IPS-NIHi7 (cell line): Measurements from ENCODE around the gene ZNF506.
"Not testable (repeated sequence)": the region's sequence is repeated elsewhere in the genome, so short reads cannot be mapped to it uniquely, and the experiment has no call there.

Experiments
- DNase-seq: peaks from one replicate; pipeline ENCODE4 v3.0.0; 2012; ENCODE audit warnings: mixed read lengths; ENCODE audit errors: extremely low spot score

ZNF506 gene

DNA sequence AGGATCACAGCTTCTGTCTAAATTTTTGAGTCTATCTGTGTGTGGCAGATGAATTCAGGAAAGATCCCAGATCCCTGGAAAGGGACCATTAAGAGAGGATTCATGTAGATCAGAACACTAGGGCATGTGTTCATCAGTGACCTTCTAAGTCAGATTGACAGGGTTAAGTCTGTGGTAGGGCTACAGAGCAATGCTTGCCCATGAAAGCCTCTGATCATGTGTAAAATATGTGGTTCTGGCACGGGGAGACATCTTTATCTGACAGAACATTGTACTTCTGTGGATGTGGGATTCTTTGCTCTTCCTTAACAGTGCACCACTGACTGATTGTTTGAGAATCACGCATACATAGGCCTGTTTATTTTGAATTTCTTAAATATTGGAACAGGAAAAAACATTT, 42.9 kb downstream of the ZNF506 start:
- DNase-seq: no peak

DNA sequence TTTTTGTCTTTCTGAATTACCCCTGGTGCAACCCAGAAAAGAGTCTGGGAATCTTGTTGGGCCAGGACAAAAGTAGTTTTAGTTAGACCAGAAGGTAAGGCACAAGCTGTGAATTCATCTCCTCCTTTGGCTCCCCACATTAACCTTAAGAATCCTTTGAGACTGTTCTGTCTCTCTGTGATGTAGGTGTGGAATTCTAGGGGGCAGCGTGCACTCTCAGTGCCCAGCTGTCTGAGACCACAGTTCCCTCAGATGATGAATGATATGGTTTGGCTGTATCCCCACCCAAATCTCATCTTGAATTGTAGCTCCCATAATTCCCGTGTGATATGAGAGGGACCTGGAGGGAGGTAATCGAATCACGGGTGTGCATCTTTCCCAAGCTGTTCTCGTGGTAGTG, 43.9 kb downstream of the ZNF506 start:
- DNase-seq: no peak

DNA sequence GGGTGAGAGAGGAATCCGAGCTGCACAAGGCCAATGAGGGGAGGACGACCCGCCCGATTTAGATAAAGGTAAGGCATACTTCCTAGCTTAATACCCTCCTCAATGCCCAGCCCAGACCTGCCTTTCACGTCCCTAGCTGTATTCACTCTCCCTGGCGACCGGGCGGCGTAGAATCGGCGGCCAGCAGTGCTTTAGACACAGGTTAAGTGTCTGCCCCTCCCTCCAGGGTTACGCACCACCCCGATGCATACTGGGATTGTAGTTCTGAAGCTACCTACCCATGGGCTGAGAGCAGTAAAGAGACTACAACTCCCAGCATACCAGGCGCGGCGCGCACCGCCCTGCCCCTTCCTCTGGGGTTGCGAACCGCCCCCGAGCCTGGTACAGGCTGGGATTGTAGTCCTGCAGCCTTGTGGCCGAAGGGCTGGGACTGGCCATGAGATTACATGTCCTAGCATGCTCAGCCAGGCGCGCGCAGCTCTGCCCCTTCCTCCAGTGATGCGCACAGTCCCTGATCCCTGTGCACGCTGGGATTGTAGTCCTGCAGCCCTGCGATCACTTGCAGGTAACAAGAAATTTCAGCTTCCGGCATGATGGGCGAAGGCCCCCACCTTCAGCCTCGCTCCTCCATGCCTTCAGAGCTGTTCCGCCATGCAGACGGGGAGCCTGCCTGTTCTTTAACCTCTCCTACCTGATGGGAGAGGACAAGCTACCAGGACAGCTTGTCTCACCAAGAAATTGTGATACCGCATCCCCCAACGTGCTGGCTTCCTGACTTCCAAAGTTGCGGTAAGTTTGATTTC, 45.1 kb downstream of the ZNF506 start:
- peak; percentile 96 for DNase-seq

DNA sequence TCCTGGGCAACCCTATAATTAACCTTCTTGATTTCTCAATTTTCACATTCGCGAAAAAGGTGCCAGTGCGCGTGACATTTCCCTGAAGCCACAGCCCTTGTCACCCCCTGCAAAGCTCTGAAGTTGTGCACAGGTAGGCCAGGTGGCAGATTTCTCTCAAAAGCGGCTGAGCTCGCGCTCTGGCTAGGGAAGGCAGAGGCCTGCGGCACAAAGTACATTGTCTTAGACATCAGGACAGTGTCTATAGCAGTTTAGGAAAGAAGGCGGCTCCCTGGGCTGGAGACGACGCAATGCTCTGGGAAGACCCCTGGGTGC, 45.7 kb downstream of the ZNF506 start:
- DNase-seq: no peak

DNA sequence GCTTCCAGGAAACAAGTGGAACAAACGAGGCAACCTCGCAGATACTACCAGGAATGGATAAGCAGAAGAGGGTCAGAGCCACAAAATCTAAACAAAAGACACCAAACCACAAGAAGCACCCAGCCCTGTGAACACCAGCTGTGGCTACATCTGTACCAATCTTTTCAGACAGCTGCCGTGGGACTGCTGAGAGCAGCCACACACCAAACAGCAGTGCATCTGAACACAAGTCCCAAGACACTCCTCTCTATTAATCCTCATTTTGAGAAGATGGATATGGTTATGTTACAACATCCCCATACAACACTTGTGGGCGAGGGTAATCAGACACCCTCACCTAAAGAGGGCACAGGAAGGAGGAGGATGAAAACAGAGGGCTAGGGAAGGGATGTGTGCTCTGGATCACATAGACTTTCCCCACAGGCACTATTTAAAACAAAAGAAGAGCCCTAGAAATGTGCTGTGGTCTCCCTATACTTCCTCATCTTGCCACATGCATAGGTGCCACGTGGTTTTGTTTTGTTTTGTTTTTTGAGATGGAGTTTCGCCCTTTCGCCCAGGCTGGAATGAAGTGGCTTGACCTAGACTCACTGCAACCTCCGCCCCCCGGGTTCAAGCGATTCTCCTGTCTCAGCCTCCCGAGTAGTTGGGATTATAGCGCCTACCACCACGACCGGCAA, 47.1 kb downstream of the ZNF506 start:
- DNase-seq: no peak

DNA sequence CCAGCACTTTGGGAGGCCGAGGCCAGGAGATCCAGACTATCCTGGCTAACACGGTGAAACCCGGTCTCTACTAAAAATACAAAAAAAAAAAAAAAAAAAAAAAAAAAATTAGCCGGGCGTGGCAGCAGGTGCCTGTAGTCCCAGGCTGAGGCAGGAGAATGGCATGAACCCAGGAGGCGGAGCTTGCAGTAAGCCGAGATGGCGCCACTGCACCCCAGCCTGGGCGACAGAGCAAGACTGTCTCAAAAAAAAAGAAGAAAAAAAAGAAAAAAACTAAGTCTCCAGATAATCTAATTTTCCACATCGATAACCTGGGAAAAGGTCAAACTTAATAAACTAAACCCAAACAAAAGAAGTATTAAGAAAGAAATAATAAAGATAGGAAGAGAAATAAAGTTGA, 49.6 kb downstream of the ZNF506 start:
- DNase-seq: not testable (repeated sequence)

DNA sequence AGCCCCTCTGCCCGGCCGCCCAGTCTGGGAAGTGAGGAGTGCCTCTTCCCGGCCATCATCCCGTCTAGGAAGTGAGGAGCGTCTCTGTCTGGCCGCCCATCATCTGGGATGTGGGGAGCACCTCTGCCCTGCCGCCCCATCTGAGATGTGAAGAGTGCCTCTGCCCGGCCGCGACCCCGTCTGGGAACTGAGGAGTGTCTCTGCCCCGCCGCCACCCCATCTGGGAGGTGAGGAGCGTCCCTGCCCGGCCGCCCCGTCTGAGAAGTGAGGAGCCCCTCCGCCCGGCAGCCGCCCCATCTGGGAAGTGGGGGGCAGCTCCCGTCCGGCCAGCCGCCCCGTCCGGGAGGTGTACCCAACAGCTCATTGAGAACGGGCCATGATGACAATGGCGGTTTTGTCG, 51.6 kb downstream of the ZNF506 start:
- not testable (repeated sequence) for DNase-seq

DNA sequence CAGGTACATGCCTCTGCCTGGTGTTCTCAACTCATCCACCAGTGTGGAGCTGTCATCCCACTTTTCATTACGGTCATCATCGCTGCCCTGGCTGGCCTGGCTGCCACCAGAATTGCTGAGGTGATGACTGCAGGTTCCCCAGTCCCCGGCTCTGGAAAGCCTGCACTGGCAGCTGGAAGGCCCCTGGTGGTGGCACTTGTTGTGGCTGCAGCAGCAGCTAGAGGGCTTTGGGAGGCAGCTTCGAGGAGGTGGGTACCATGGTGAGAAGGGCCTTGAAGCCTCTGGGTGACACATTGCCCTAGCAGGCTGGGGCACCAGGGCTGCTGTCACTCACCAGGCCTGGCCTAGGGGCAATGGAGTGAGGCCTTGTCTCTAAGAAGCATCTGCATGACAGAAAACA, 63.4 kb downstream of the ZNF506 start:
- peak; percentile 35 for DNase-seq

DNA sequence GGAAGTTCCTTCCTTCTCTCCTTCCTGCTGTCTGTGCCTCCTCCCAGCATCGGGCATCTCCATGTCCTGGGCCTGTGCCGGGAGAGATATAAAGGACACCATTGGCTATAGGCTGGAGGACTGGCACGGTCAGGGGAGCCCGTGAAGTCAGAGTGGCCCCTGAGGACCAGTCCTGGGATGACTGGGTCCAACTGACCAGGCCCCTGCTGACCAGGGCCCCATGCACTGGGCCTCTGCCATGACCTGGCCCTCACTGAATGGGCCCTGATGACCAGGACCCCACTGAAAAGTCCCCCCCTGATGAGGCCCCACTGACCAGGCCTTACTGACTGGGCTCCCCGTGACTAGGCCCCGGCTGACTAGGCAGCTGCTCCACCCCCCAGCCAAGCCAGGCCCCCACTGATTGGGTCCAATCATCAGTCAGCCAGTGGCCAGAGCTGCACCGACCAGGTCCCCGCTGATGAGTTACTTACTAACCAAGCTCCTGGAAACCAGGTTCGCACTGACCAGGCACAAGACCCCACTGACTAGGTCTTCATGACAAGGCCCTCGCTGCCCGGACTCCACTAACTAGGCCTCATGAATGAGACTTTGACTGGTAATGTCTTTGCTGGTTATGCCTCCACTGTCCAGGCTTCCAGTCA, 68.7 kb downstream of the ZNF506 start:
- no peak for DNase-seq

DNA sequence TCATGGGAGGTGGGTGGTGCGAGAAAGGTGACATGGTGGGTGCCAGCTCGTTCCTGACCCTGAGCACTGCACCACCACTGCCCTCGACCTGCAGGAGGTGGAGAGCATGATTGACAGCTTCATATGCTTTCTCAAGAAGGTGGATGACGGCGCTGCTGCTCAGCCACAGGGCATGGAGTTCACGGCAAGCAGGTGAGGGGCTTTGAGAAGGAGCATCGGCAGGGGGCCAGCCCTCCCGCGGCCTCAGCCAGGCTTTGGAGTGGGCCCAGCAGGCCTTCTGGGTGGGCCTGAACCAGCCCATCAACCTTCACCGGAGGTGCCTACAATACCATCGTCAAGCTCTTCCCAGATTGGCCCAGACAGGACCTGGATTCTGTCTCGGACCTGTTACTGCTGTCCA, 69.7 kb downstream of the ZNF506 start:
- DNase-seq: no peak

DNA sequence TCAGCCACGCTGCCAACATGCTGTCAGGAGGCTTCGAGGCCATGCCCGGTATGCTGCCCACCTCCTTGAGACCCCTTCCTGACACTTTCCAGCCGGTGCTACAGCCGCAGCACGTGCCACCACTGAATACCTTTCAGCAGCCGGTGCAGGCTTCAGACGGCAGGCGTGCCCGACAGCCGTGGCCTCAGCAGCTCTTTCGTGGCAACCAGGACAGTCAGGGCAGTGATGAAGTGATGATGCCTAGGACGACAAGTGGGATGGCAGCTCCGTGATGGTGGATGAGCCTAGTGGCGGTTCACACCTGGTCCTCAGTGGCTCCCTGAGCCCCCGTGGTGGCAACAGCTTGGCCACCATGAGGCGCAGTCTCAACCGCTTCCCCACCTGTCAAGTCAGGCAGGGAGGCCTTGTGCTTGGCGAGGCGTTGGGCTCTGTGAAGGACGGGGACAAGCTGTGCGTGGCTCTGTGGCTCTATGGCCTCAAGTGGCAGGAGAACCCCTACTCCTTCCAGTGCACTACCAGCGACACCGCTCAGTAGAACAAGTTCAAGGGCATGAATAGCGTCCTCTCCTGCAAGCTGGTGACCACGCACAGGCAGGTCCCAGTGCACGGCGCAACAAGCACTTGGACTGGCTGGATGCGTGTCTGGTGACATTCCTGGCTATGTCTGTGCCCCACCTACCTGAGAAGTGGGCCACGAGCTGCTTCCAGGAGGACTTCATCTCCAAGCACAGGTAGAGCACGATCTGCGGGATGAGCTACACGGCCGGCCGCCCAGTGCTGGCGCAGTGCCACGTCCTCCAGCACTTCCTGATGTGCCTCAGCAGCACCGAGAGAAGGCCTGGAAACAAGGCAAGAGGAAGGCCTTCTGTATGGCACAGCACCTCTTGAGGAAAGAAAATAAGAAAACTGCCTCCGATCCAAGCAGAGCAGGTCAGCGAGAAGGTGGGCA, 70.4 kb downstream of the ZNF506 start:
- DNase-seq: no peak

DNA sequence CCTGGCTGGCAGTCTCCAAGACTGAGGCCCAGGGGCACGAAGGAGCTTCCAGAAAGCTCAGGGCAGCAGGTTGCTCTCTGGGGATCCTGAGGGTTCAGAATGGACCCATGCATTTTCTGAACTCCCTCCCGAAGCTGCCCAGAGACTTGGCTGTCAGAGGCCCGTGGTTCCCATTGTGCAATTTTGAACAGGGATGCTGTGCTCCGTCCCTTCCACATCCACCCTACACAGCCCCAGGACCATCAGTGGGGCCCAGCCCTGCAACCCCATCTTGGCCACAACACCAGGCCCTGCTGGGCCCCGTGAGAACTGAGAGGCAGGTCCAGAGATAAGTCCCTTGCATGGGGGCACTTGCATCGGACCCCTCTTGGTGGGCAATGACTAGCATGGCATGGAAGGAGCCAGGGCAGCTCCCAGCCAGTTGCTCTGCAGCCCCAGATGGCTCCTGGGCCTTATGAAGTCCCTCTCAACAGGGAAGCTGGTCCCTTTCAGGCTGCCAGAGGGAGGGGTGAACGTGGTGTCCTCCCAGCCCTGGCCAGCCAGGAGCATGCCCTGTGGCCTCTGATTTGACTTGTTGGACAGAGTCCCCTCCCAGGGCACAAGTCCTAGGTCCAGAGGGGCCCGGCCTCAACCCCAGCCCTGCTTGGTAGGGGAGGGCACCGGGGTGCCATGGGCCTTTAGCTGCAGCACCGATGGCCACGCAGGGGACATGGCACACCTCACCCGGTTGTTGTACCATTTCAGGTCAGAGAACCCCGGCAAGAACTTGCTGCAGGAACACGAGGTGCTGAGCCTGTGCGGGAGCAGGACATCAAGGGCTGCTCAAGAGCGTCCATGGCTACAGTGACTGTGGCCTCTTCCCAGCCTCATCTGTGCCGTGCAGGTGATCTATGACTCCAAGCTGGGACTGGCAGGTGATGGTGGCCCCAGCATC, 71.4 kb downstream of the ZNF506 start:
- no peak for DNase-seq

DNA sequence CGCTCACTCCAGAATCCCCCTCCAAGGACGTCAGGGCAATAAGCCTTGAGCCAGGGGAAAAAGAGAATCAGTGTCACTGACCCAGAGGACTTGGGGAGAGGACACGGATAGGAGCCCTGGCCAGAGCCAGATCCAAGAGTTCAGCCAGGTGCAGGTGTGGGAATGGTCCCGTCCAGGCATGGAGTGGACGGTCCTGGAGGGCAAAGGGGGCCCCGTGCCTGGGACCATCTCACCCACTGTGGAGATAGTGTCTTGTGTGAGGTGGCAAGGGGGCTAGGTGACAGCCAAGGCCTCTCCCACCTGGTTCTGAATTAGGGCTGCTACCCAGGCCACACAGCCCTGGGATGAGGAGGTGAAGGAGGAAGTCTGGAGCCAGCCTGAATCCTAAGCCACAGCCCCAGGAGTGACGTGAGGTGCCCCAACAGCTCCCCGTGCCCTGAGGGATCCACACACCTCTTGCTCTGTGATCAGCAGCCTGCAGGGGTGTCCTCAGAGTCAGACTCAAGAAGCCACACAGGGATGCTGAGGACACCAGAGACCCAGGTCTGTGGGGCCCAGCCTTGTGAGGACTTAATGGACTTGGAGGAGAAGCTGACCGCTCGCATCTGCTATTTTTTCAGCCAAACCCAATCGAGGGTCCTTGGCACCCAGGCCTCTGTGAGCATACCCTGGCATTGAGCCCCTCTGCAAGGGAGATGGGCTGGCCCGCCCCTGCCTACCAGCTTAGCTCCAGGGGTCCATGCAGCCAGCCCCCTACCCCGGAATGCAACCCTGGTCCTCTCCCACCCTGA, 72.2 kb downstream of the ZNF506 start:
- no peak for DNase-seq

DNA sequence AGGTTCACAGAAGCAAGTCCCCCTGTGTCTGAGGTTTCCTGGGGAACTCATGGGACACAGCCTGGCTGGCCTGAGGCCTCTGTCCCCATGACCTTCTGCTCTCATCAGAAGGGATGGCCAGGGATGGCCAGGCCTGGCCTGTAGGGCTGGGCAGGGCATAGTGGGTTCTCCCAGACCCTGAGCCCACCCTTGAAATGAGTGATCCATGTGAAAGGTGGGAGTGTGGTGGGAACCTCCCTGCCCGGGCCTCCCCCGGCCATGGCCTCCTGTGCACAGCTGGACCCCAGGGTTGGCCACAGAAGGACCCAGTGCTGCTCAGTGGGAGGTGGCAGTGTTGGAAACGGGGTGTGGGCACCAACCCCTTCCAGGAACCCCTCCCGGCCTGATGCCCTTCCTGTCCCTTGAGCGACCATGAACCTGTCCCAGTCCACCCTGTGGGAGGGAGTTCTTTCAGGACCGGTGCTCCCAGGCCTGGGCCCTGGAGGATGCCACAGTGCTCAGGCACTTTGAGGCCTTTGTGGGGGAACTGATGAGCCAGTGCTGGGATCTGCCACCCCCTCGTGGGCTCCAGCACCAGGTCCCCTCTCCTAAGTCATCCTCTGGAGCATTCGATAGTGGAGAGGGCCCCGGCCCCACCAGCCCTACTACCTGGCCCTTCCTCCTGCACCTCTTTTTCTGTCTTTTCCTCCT, 73.2 kb downstream of the ZNF506 start:
- DNase-seq: no peak

DNA sequence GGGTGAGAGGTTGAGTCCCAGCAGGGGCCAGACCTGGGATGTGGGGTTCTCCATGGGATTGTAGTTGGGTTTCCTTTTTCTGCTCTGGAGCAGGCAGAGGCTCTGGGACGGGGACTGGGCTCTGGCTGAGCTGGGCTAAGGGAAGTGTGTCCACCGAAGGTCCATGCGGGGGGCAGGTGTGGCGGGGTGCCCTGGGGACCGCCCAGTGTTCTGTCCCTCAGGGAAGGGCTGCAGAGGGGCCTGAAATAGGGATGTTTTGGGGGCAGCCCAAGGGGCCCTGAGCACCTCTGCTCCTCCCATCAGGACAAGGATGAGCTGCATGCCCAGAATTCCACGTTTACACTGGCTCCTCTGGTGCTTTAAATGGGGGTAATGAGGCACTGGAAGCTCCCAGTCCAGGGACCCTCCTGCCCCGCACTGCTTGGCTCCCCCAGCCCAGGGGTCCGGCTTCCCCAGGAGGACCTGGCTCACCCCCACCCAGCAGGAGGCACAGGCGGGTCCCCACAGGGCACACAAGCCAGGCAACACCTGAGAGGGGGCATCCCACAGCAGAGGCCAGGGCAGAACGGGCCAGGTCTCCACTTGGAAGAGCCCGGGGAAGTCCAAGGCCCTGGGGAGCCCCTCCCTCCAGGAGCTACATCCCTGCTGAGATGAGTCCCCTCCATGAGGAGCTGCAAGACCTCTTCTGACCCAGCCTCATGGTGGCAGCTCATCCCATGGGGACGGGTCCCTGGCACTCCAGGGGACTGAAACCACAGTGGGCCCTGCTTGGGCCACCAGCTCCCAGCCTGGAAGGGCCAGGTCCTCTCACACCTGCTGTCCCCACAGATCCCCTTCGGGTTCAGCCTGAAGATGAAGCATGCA, 74.0 kb downstream of the ZNF506 start:
- no peak for DNase-seq

DNA sequence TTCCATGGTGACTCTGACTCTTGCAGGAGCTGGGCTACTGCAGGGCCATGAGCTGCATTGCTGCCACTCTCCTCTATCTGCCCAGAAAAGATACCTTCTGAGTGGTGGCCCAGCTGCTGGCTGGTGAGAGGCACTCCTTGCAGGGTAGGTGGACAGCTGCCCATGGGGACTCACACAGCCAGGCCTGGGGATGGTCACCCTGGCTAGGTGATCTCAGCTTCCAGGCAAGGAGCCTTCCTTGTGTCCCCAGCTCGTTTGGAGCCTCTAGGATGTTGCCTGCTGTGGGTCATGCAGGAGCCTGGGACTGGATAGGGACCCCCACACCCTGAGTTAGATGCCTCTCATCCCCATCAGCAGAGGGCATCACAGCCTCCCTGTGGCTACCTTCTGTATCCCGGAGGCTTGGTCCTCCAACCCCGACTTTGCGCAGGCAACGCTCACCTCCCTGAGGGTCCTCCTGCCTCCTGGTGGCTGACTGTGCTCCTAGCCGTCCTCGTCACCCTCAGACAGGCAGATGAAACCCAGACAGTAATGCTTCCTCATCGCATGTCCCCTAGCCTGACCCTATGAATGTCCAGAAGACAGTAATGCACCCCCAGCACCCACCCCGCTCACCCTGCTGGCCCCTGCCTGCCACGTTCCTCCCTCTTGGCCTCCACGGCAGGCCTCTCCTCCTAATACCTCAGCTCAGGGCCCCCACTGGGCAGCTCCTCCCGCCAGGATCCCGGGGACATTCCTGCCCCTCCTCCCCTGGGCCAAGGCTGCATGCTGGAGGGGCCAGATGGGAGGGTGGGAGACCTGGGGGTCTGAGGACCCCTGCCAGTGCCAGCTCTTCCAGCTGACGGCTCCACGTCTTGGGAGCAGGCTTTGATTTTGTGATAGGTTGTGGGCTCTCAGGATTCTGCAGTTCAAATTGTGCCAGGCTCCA, 75.0 kb downstream of the ZNF506 start:
- peak; percentile 68 for DNase-seq
